Uterus (tissue), 2 donors: Measurements from ENCODE around the gene LRRN2.

ENCODE experiments used
- POLR2A ChIP-seq, 2 donors: fragments of 450-650 bp; IDR thresholded peaks; one replicate each; pipeline ENCODE4 v1.6.1; 2016; ENCODE audit warnings: antibody characterized with exemption in 2 of 2, mild to moderate bottlenecking in 1 of 2, moderate library complexity in 1 of 2
- TF ChIP-seq, protein P1 (sequence below), 4 experiments: fragments of 200-600 bp in 2 of 4; fragments of 450-650 bp in 2 of 4; sonication (generic) in 2 of 4; IDR thresholded peaks; one replicate each; pipeline ENCODE4 v1.5.1; 2016 to 2019; ENCODE audit warnings: antibody characterized with exemption in 4 of 4, mild to moderate bottlenecking in 2 of 4, moderate library complexity in 1 of 4

DNA sequence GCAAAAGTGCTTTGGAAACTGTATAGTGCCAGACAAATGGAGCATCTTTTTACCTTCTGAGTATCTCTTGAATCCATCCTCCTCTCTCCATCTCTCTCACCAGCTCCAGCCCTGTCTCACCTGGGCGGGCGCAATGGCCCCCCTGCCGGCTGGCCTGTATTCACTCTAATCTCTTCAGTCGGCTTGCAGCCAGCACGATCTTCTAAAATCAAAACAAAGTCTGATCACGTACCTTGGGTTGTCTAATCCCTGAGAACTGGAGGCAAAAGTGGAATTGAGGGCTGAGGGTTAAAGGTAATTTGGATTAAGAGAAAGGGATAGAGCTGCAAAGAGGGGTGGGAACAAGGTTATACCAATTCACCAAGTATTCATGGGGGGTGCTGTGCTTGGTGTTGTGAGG is 46.0 kb upstream of the LRRN2 start:
- TF ChIP-seq, protein P1, sequence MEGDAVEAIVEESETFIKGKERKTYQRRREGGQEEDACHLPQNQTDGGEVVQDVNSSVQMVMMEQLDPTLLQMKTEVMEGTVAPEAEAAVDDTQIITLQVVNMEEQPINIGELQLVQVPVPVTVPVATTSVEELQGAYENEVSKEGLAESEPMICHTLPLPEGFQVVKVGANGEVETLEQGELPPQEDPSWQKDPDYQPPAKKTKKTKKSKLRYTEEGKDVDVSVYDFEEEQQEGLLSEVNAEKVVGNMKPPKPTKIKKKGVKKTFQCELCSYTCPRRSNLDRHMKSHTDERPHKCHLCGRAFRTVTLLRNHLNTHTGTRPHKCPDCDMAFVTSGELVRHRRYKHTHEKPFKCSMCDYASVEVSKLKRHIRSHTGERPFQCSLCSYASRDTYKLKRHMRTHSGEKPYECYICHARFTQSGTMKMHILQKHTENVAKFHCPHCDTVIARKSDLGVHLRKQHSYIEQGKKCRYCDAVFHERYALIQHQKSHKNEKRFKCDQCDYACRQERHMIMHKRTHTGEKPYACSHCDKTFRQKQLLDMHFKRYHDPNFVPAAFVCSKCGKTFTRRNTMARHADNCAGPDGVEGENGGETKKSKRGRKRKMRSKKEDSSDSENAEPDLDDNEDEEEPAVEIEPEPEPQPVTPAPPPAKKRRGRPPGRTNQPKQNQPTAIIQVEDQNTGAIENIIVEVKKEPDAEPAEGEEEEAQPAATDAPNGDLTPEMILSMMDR (IDR thresholded peaks at IDR 0.05): no peak
- TF ChIP-seq POLR2A (IDR thresholded peaks at IDR 0.05): no peak
